Lung (tissue), 12 donors: Measurements from ENCODE around the gene HOXB1. TPM values are rescaled to one million over a fixed set of nuclear protein-coding genes. Genes with fewer than 3 reads are reported as not detected.
A peak's percentile ranks its signal among the peaks of the same experiment; 100 is the strongest.
"Not testable (repeated sequence)": the region's sequence is repeated elsewhere in the genome, so short reads cannot be mapped to it uniquely, and the experiment has no call there.

Experiments used
- ATAC-seq: fragments of 200-7000 bp; cut with Tn5 transposase; one replicate; pipeline ENCODE4 v1.9.1; 2020; ENCODE audit warnings: moderate number of reproducible peaks; ENCODE audit not compliant: insufficient read depth, low FRiP score
- DNase-seq, 3 donors: peaks; one replicate each; pipeline ENCODE4 v3.0.0-alpha.2; 2013 to 2017
- H3K27ac ChIP-seq, 2 donors: one replicate each; pipeline ENCODE4 v1.5.1; 2013; ENCODE audit warnings: mild to moderate bottlenecking in 2 of 2, moderate library complexity in 2 of 2, control low read depth in 1 of 2, inconsistent platforms in 1 of 2, low read depth in 1 of 2, low read length in 1 of 2
- H3K27me3 ChIP-seq, 3 donors: one replicate each; pipeline ENCODE4 v1.5.1; 2013; ENCODE audit warnings: low read length in 2 of 3; ENCODE audit not compliant: control insufficient read depth in 3 of 3, insufficient read depth in 3 of 3
- H3K36me3 ChIP-seq, 4 donors: one replicate each; pipeline ENCODE4 v1.5.1; 2013; ENCODE audit warnings: low read length in 4 of 4, mild to moderate bottlenecking in 1 of 4, moderate library complexity in 1 of 4; ENCODE audit not compliant: control insufficient read depth in 4 of 4, insufficient read depth in 4 of 4
- H3K4me1 ChIP-seq, 5 donors: one replicate each; pipeline ENCODE4 v1.5.1; 2013; ENCODE audit warnings: low read length in 5 of 5, mild to moderate bottlenecking in 2 of 5, moderate library complexity in 1 of 5; ENCODE audit not compliant: control insufficient read depth in 5 of 5, insufficient read depth in 5 of 5
- H3K4me3 ChIP-seq: one replicate; pipeline ENCODE4 v1.5.1; 2013; ENCODE audit warnings: mild to moderate bottlenecking, control low read depth, moderate library complexity
- H3K9ac ChIP-seq, 2 donors: one replicate each; pipeline ENCODE4 v1.5.1; 2013; ENCODE audit warnings: low read length in 2 of 2, control low read depth in 1 of 2; ENCODE audit not compliant: insufficient read depth in 1 of 2
- H3K9me3 ChIP-seq, 4 donors: one replicate each; pipeline ENCODE4 v1.5.1; 2013; ENCODE audit warnings: low read length in 3 of 4, mild to moderate bottlenecking in 1 of 4, moderate library complexity in 1 of 4; ENCODE audit not compliant: control insufficient read depth in 4 of 4, insufficient read depth in 3 of 4
- WGBS, 2 donors: extraction: QIAGEN DNeasy Blood & Tissue Kit; methylation state at CpG; one replicate each; pipeline ENCODE4 v1.1.7; 2013; 5-methylcytosine and 5-hydroxymethylcytosine counted together
- polyA plus RNA-seq, 2 donors: library from polyadenylated mRNA; stranded (reverse); fragments of 200-250 nt; gene quantifications; one replicate each; pipeline ENCODE4 v1.2.1, GENCODE V29; 2013
- total RNA-seq, 2 donors: library from RNA; depleted of rRNA in 1 of 2; stranded (reverse); fragments of >200 nt in 1 of 2; gene quantifications; one replicate each; pipeline ENCODE4 v1.2.1, GENCODE V29; 2014 to 2021
- TF ChIP-seq, protein P1 (sequence below): IDR thresholded peaks from 2 replicates; pipeline ENCODE4 v1.5.1; 2012; ENCODE audit warnings: mild to moderate bottlenecking; ENCODE audit errors: control extremely low read depth, extremely low read depth
- donor health status: control.
- donor health status: control.
- donor health status: Bipolar disorder and iron deficiency.
- donor health status: healthy.
- donor health status: DM: yes; HTN: yes; CAD: no.

Gene HOXB1
- total and polyA plus RNA-seq, 4 donors, result not detected

DNA sequence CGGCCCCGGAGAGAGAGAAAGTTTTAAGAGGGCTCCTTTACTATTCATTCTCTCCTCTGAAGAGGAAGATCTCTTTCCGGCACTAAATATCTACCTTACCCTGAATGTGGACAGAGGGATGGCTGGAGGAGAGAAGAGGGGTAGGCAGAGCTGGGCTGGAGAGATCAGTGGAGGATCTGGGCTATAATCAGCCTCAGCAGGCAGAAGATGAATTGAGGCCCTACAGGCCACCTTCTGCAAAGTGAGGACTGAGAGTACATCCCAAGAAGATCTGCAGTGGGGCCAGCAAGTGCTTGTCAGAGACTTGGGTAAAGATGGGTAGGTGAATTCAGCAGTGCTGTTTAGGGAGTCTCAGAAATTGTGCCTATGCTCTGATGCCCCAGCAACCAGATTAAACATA, 6.5 kb upstream of the HOXB1 start:
- WGBS, 2 donors, result 91 to 98% methylated on average over 3 of the region's 3 CpGs
- peaks cover 0 to 32% (median 5%) of the 10 kb centered on the region in 3 donors for H3K27me3 ChIP-seq
- TF ChIP-seq, protein P1, sequence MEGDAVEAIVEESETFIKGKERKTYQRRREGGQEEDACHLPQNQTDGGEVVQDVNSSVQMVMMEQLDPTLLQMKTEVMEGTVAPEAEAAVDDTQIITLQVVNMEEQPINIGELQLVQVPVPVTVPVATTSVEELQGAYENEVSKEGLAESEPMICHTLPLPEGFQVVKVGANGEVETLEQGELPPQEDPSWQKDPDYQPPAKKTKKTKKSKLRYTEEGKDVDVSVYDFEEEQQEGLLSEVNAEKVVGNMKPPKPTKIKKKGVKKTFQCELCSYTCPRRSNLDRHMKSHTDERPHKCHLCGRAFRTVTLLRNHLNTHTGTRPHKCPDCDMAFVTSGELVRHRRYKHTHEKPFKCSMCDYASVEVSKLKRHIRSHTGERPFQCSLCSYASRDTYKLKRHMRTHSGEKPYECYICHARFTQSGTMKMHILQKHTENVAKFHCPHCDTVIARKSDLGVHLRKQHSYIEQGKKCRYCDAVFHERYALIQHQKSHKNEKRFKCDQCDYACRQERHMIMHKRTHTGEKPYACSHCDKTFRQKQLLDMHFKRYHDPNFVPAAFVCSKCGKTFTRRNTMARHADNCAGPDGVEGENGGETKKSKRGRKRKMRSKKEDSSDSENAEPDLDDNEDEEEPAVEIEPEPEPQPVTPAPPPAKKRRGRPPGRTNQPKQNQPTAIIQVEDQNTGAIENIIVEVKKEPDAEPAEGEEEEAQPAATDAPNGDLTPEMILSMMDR, result no peak
- no peak overlapping the region for H3K4me3 ChIP-seq
- H3K4me1 ChIP-seq, result peaks cover 0 to 13% (median 0%) of the 10 kb centered on the region in 5 donors
- peaks cover 0 to 7% (median 2%) of the 10 kb centered on the region in 4 donors for H3K36me3 ChIP-seq
- ATAC-seq (no peak), DNase-seq (peak in 1 of 3 donors; percentile 3)
- H3K9me3 ChIP-seq, result no peaks in the 10 kb centered on the region
- no peak overlapping the region for H3K27ac ChIP-seq
- no peak overlapping the region for H3K9ac ChIP-seq

DNA sequence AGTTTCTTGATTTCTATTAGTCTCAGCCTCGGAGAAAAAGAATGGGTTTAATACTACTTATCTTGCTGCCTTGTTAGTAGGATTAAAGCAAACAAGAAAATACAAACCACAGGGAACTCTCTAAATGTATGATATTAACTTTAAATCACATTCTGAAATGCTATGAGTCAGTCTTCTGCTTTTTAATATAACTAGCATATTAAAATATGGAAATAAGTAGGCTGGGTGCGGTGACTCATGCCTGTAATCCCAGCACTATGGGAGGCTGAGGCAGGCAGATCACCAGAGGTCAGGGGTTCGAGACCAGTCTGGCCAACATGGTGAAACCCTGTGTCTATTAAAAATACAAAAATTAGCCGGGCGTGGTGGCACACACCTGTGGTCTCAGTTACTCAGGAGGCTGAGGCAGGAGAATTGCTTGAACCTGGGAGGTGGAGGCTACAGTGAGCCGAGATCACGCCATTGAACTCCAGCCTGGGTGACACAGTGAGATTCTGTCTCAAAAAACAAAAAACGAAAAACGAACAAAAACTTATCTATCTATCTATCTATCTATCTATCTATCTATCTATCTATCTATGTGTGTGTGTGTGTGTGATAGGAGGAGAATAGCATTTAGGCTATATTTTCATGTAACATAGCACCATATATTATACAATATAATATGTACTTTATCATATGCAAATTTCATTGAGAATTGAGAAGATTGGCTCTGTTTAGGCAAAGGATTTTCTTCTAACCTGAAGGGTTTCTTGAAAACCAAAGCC, 5.2 kb upstream of the HOXB1 start:
- H3K9me3 ChIP-seq, ATAC-seq, H3K9ac ChIP-seq, H3K36me3 ChIP-seq, H3K27ac ChIP-seq, H3K4me3 ChIP-seq: not testable (repeated sequence)
- WGBS, 2 donors, result 84 to 85% methylated on average over 9 of the region's 9 CpGs
- peaks cover 0 to 37% (median 2%) of the 10 kb centered on the region in 3 donors for H3K27me3 ChIP-seq
- H3K4me1 ChIP-seq, result peaks cover 0 to 12% (median 0%) of the 10 kb centered on the region in 5 donors
- peak in 1 of 3 donors; percentile 3 for DNase-seq

DNA sequence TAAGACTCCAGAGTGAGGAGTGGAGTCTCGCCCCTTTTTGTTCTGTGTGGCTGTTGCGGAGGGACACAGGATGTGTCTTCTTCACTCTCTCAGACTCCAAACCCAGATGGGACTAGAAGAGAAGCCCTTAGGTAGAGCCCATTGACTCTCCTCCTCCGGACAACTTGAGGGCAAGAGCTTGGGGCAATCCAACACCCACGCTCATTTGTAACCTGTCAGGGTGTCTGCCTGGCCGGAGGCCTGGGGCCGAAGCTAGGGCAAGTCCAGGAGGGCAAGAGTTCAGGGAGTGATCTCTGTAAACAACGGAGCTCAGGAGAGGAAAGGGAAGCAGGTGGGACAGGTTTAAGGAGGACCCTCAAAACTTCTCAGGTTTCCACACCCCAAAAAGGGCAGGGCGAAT, 1.4 kb upstream of the HOXB1 start:
- Histone ChIP-seq H3K4me3 (no peak overlapping the region), H3K9ac (no peak overlapping the region), H3K4me1 (peaks cover 0 to 16% (median 3%) of the 10 kb centered on the region in 5 donors), H3K9me3 (no peaks in the 10 kb centered on the region), H3K36me3 (no peaks in the 10 kb centered on the region), H3K27me3 (peaks cover 0 to 45% (median 3%) of the 10 kb centered on the region in 3 donors), H3K27ac (no peak overlapping the region)
- 65 to 85% methylated on average over 8 of the region's 8 CpGs for WGBS, 2 donors
- TF ChIP-seq, protein P1, result no peak
- ATAC-seq (no peak), DNase-seq (no peak)

DNA sequence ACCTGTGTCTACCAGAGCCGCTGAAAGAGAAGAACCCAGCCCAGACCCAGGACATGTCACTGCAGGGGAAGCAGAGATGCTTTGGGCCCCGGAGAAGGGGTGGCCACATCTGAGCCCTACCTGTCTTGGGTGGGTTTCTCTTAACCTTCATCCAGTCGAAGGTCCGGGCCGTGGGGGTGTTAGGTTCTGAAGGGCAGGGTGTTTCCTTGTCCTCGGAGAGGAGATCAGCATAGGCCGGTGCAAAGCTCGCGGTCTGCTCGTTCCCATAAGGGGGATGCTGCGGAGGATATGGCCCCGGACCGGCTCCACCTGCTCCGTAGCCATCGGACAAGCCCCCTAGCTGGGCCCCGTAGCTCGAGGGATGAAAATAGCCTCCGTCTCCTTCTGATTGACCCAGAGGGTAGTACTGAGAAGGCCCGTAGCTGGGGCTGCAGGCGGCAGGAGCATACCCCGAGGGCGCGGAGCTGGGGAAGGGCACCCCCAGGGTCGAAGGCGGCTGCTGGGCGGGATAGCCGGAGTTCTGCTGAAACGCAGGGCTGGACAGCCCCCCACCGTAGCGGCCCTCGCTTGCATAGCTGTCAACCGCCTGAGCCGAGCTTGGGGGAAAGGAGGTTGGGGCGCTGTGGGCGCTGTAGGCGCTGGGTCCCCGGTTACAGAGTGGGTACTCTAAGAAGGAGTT, 464 bp downstream of the HOXB1 start:
- Histone ChIP-seq H3K36me3 (no peaks in the 10 kb centered on the region), H3K27me3 (peaks cover 0 to 57% (median 3%) of the 10 kb centered on the region in 3 donors), H3K4me1 (peaks cover 0 to 26% (median 6%) of the 10 kb centered on the region in 5 donors), H3K27ac (no peak overlapping the region), H3K9ac (no peak overlapping the region), H3K9me3 (no peaks in the 10 kb centered on the region), H3K4me3 (no peak overlapping the region)
- ATAC-seq (no peak), DNase-seq (no peak)
- WGBS, 2 donors, result 63 to 81% methylated on average over 37 of the region's 37 CpGs
- TF ChIP-seq, protein P1, result no peak
